DND-41 (cell line): Measurements from ENCODE around the gene SHROOM3.

ENCODE experiments used
- ATAC-seq: fragments of 200-7000 bp; cut with Tn5 transposase; 3 replicates; pipeline ENCODE4 v1.9.1; 2021; ENCODE audit warnings: low read depth; ENCODE audit not compliant: insufficient read depth
- DNase-seq: peaks from one replicate; pipeline ENCODE4 v3.0.0-alpha.2; 2020
- H2AFZ ChIP-seq: 2 replicates; pipeline ENCODE4 v1.6.0; 2012; ENCODE audit warnings: low read depth, low read length
- H3K27ac ChIP-seq: 2 replicates; pipeline ENCODE4 v1.5.1; 2012; ENCODE audit warnings: low read length, inconsistent platforms
- H3K27me3 ChIP-seq: fragments of 200-600 bp; sonication (generic); 2 replicates; pipeline ENCODE4 v1.6.0; 2012; ENCODE audit warnings: low read length, mild to moderate bottlenecking, inconsistent platforms; ENCODE audit not compliant: insufficient read depth, poor library complexity
- H3K36me3 ChIP-seq: 2 replicates; pipeline ENCODE4 v1.5.1; 2012; ENCODE audit warnings: low read length, inconsistent platforms; ENCODE audit not compliant: insufficient read depth
- H3K4me1 ChIP-seq: 2 replicates; pipeline ENCODE4 v1.5.1; 2012; ENCODE audit warnings: mild to moderate bottlenecking, low read length; ENCODE audit not compliant: insufficient read depth
- H3K4me2 ChIP-seq: 2 replicates; pipeline ENCODE4 v1.6.0; 2012; ENCODE audit warnings: mild to moderate bottlenecking, moderate library complexity, low read length, inconsistent platforms; ENCODE audit not compliant: insufficient read depth
- H3K4me3 ChIP-seq, 2 experiments: fragments of 200-600 bp in 1 of 2; shearing (Covaris generic) in 1 of 2; 2 replicates each; pipeline ENCODE4 v1.5.1; 2012 to 2016; ENCODE audit warnings: inconsistent platforms in 2 of 2, low read length in 2 of 2, mild to moderate bottlenecking in 2 of 2, low read depth in 1 of 2, moderate library complexity in 1 of 2
- H3K79me2 ChIP-seq: 2 replicates; pipeline ENCODE4 v1.6.0; 2012; ENCODE audit warnings: low read length, inconsistent platforms; ENCODE audit not compliant: insufficient read depth
- H3K9ac ChIP-seq: 2 replicates; pipeline ENCODE4 v1.6.0; 2012; ENCODE audit warnings: low read depth, mild to moderate bottlenecking, inconsistent platforms, low read length, moderate library complexity
- H3K9me3 ChIP-seq: 2 replicates; pipeline ENCODE4 v1.5.1; 2012; ENCODE audit warnings: low read length, moderate library complexity, mild to moderate bottlenecking, inconsistent platforms; ENCODE audit not compliant: insufficient read depth, severe bottlenecking
- H4K20me1 ChIP-seq: 2 replicates; pipeline ENCODE4 v1.6.0; 2012; ENCODE audit warnings: low read length; ENCODE audit not compliant: insufficient read depth
- CTCF ChIP-seq: IDR thresholded peaks from 2 replicates; pipeline ENCODE4 v1.5.1; 2012; ENCODE audit warnings: borderline replicate concordance, low read length, moderate library complexity, mild to moderate bottlenecking; ENCODE audit not compliant: poor library complexity, severe bottlenecking; ENCODE audit errors: extremely low read depth
- EZH2 ChIP-seq: IDR thresholded peaks from 3 replicates; pipeline ENCODE4 v1.6.1; 2012; ENCODE audit warnings: borderline replicate concordance, low read depth, mild to moderate bottlenecking, moderate library complexity, low read length, inconsistent platforms; ENCODE audit not compliant: severe bottlenecking

Gene SHROOM3

GRCh38 chr4:76488888-76489685, 54.1 kb downstream of the SHROOM3 start:
- Histone ChIP-seq H3K9me3 (no peaks in the 10 kb centered on the region), H2AFZ (no peak overlapping the region), H3K79me2 (no peaks in the 10 kb centered on the region), H4K20me1 (no peaks in the 10 kb centered on the region), H3K27me3 (no peaks in the 10 kb centered on the region), H3K4me2 (no peak overlapping the region), H3K4me3 (no peak overlapping the region), H3K9ac (no peak overlapping the region), H3K27ac (no peak overlapping the region), H3K4me1 (no peaks in the 10 kb centered on the region), H3K36me3 (no peaks in the 10 kb centered on the region)
- no peak for TF ChIP-seq CTCF
- TF ChIP-seq EZH2 = no peak
- no peak for ATAC-seq
- no peak for DNase-seq

- no peak overlapping the region for H3K9ac ChIP-seq
- DNase-seq = no peak
- no peaks in the 10 kb centered on the region for H3K79me2 ChIP-seq
- H3K27me3 ChIP-seq = no peaks in the 10 kb centered on the region
- no peaks in the 10 kb centered on the region for H3K9me3 ChIP-seq
- no peaks in the 10 kb centered on the region for H4K20me1 ChIP-seq
- no peaks in the 10 kb centered on the region for H3K4me1 ChIP-seq
- no peak overlapping the region for H3K4me2 ChIP-seq
- ATAC-seq = no peak
- H2AFZ ChIP-seq = no peak overlapping the region
- TF ChIP-seq CTCF (no peak), EZH2 (no peak)
- no peak overlapping the region for H3K27ac ChIP-seq
- H3K36me3 ChIP-seq = no peaks in the 10 kb centered on the region
- no peak overlapping the region for H3K4me3 ChIP-seq
Observed at GRCh38 chr4:76489686-76490161, 54.7 kb downstream of the SHROOM3 start.

- Histone ChIP-seq H3K27ac (no peak overlapping the region), H3K9me3 (no peaks in the 10 kb centered on the region), H3K4me3 (no peak overlapping the region), H3K36me3 (no peaks in the 10 kb centered on the region), H3K4me1 (no peaks in the 10 kb centered on the region), H3K79me2 (no peaks in the 10 kb centered on the region), H3K9ac (no peak overlapping the region), H2AFZ (no peak overlapping the region), H3K27me3 (no peaks in the 10 kb centered on the region), H4K20me1 (no peaks in the 10 kb centered on the region), H3K4me2 (no peak overlapping the region)
- ATAC-seq = no peak
- TF ChIP-seq CTCF (no peak), EZH2 (no peak)
- DNase-seq = no peak
Observed at GRCh38 chr4:76492055-76492454, 57.0 kb downstream of the SHROOM3 start.
